Measurements from ENCODE around the gene KDM3A.
"Not testable (repeated sequence)": the region's sequence is repeated elsewhere in the genome, so short reads cannot be mapped to it uniquely, and the experiment has no call there.

KDM3A gene

DNA sequence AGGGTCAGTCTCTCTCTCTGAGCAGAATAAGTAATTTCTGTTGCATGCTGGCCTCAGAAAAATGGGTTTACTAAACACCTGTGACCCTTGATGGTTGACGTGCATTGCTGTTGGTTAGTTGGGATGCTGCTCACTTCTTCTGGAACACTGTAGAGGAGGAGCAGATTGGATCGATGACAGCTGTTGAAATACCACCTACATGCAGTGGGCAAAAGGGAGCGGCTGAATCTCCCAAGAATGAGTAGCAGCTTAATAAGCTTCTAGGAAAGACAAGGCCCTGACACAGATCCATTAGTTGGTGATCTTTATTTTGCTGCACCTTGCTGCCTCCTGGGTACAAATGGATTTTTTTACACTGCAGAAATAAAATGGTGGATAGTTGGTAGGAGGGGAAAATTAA, 43.2 kb downstream of the KDM3A start:
- DNase-seq: no peak

GRCh38 chr2:86485103-86485502, 43.9 kb downstream of the KDM3A start:
- no peak for DNase-seq

GRCh38 chr2:86485802-86486201, 44.6 kb downstream of the KDM3A start:
- no peak for DNase-seq

- no peak for DNase-seq
These were observed 45.9 kb downstream of the KDM3A start for GRCh38 chr2:86487062-86487461.

- no peak for DNase-seq
These were observed 47.5 kb downstream of the KDM3A start for GRCh38 chr2:86488561-86489250.

DNA sequence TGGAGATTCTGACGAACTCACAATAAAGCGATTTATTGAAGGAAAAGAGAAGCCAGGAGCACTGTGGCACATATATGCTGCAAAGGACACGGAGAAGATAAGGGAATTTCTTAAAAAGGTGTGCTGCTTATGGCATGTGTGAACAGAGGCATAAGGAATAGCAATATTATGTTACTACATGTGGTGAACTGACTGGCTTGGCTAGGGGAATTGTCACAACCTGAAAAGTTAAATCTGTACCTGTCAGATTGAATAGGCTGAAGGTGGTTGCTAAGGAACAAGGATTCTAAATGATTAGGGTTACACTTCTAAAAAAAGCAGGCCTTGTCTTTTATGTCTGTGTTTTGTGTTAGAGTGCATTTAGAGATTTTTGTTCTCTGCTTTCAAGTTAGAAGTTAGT, 48.4 kb downstream of the KDM3A start:
- no peak for DNase-seq

DNA sequence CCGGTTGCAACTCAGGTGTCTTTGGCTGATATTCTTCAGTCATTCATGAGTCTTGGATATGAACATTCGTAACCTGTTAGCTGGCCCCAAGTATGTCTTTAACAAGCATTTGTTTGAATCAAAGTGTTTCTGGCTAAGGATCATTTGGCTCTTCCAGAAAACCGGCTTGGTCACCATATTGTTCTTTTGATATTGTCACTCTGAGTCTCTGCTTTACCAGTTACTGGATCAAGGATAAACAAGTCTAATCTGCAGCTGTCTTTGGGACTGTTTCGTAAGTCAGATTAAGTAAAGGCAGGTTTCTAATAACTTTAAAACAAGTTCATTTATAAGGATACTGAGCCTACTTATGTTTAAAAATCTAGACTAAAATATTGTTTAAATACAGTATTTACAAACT, 49.1 kb downstream of the KDM3A start:
- DNase-seq: no peak

DNA sequence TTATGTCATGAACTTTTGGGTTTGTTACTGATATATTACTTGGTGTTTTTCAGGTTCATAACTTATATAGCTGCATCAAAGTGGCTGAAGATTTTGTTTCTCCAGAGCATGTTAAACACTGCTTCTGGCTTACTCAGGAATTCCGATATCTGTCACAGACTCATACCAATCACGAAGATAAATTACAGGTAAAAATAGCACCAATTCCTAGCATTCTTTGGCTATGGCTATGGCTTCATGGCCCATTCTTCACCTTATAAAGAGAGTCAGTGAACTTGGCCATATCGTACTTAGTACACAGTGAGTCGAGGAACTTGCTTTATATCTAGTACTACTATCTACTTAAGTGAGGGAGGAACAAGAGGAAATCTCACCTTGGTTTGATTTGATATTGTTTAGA, 49.9 kb downstream of the KDM3A start:
- no peak for DNase-seq

GRCh38 chr2:86492048-86492453, 50.9 kb downstream of the KDM3A start:
- DNase-seq: no peak

- DNase-seq: not testable (repeated sequence)
These were observed 55.2 kb downstream of the KDM3A start for GRCh38 chr2:86496391-86496790.

GRCh38 chr2:86498468-86499260, 57.5 kb downstream of the KDM3A start:
- DNase-seq: no peak

- no peak for DNase-seq
These were observed 58.2 kb downstream of the KDM3A start for GRCh38 chr2:86499326-86499725.

GRCh38 chr2:86500325-86501083, 59.3 kb downstream of the KDM3A start:
- no peak for DNase-seq

GRCh38 chr2:86507600-86507999, 66.4 kb downstream of the KDM3A start:
- no peak for DNase-seq

- DNase-seq: no peak
These were observed 69.3 kb downstream of the KDM3A start for GRCh38 chr2:86510436-86510933.

DNA sequence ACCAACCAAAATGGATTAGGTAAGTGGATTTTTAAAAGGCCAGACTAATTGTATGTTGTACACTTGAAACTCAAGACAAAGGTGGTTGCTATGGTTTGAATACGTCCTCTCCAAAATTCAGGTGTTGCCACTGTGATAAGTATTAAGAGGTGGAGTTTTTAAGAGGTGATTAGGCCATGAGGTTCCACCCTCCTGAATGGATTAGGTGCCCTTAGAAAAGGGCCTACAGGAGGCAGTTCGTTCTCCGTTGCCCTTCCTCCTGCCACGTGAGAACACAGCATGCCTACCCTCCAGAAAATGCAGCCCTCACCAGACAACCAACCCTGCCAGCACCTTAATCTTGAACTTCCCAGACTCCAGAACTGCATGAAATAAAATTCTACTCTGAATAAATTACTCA, 70.9 kb downstream of the KDM3A start:
- no peak for DNase-seq

GRCh38 chr2:86512892-86513291, 71.7 kb downstream of the KDM3A start:
- no peak for DNase-seq

GRCh38 chr2:86513948-86514660, 72.9 kb downstream of the KDM3A start:
- DNase-seq: no peak

DNA sequence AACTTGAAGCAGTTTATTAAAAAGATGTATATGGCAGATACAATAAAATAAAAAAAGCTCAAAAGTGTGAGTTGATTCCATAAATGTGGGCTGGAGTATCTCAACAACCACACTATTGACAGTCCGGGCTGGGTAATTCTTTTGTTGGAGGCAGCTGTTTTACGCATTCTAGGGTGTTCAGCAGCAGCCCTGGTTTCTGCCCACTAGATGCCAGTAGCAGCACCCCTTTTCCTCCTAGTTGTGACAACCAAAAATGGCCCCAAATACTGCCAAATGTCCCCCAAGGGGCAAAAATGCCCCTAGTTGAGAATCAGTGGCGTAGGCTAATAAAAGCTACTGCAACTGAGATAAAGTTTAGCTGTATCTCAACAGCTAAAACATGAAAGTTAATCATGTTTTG, 77.3 kb downstream of the KDM3A start:
- peak in 1 of 2 experiments; percentile 35 for DNase-seq

- DNase-seq: no peak
These were observed 78.2 kb downstream of the KDM3A start for GRCh38 chr2:86519349-86519748.

DNA sequence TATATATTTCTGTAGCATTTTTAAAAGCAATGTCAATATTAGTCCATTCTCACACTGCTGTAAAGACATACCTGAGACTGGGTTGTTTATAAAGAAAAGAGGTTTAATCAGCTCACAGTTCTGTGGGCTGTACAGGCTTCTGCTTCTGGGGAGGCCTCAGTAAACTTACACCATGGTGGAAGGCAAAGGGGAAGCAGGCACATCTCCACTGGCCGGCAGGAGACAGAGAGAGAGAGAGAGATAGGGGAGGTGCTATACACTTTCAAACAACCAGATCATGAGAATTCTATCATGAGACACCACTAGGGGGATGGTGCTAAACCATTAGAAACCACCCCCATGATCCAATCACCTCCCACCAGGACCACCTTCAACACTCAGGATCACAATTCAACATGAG, 79.0 kb downstream of the KDM3A start:
- no peak for DNase-seq

DNA sequence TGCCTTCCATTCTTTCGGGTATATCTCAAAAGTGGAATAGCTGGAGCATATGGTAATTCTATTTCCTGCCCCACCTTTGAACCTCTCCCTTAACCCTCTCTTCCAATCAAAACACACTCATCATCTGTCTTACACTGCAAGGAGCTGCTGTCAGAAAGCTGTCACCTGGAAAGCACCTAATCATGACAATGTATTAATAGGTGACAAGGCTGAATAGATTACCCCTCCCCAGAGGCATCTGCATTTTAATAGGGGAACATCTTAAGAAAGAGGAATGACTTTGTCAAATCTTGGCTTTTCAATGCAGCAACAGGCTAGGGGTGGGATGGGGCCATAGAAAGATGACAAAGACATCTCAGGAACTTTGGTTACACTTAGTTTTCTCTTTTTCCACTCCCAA, 80.8 kb downstream of the KDM3A start:
- DNase-seq: no peak

- no peak for DNase-seq
These were observed 81.5 kb downstream of the KDM3A start for GRCh38 chr2:86522711-86523110.
